Measurements from ENCODE around the gene FAM168A. TPM values are rescaled to one million over a fixed set of nuclear protein-coding genes. Genes with fewer than 3 reads are reported as not detected.

FAM168A gene
- total and polyA plus RNA-seq, 2 of the 8 experiments (the other 6 are each of a cell fraction or from before 2014, with no cell fraction given): 17.1 to 21.6 TPM

DNA sequence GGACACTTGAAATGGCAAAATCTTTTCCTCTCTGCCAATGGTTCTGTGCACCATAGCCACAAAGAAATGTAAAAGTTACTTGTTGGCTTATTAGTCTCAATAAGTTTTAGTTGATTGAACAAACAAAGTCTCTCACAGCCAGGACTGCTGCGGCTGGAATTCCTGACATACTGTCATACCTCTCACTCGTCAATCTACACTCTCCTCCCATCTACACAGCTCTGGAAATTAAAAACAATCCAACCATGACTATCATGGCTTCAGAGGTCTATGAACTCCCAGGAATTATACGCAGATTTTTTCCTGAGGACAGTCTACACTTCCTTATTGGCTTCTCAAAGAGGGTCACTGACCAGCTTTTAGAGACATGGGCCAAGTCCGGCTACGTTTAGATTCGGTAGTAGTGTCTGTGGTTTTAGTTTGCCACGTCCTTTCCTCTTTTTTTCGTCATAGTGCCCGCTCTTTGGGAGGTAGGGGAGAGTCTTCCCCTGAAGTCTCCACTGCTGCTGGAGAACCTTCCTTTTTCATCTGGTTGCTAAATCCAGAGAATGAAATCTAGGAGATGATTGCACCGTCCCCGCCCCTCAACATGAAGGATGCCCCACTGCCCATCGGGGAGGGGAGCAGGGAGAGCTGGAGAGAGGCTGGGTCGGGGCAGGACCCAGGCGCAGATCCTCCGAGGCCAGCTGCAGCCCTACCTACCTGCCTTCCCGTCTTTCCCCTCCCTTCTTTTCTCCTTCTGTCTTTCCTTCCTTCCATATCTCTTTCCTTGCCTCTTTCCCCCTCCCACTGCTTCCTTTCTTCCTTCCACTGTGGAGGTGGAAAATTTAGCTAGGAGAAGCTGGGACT is 47.4 kb upstream of the FAM168A start:
- Histone ChIP-seq H3K79me1 (ENCODE audit: low read depth, low read length) (no peaks in the 10 kb centered on the region), H2BK15ac (ENCODE audit: low read length) (peak overlapping the region; percentile 92; the same call in 1 of the 2 replicates), H4K5ac (ENCODE audit: insufficient read length, low read depth, low read length) (peak overlapping the region; percentile 68), H3K4ac (replicated peaks; ENCODE audit: insufficient read length, low read depth, low read length) (no peak overlapping the region), H3K36me3 (ENCODE audit: control insufficient read depth in 2 of 4, insufficient read depth in 4 of 4, low read length in 3 of 4) (no peaks in the 10 kb centered on the region), H2BK12ac (ENCODE audit: low read depth, low read length) (peak overlapping the region; percentile 56; the same call in 1 of the 2 replicates), H2BK5ac (ENCODE audit: low read depth, low read length) (peak overlapping the region; percentile 81; the same call in 1 of the 2 replicates), H2BK120ac (replicated peaks; ENCODE audit: low read depth, low read length) (no peak overlapping the region), H3K27me3 (replicated peaks in 1 of 4; ENCODE audit: control insufficient read depth in 3 of 4, extremely low read depth in 1 of 4, insufficient read depth in 3 of 4, low read length in 3 of 4) (peaks cover 0 to 4% (median 0%) of the 10 kb centered on the region in 4 experiments; a peak in 3 of 7 replicates), H3K14ac (ENCODE audit: insufficient read length) (no peak overlapping the region), H4K8ac (ENCODE audit: extremely low read depth, insufficient read depth, low read length) (peak overlapping the region; percentile 47; the same call in 1 of the 2 replicates), H4K91ac (replicated peaks; ENCODE audit: insufficient read length, low read length) (no peak overlapping the region), H3K4me1 (replicated peaks in 1 of 4; ENCODE audit: control insufficient read depth in 3 of 4, insufficient read depth in 4 of 4, low read length in 3 of 4) (peaks cover 3 to 17% (median 13%) of the 10 kb centered on the region in 4 experiments), H3K4me2 (ENCODE audit: insufficient read depth in 1 of 2, low read depth in 2 of 2, low read length in 2 of 2) (peak overlapping the region; percentile 96 to 97), H3K79me2 (ENCODE audit: control insufficient read depth in 1 of 2, insufficient read depth in 2 of 2, low read length in 2 of 2) (no peaks in the 10 kb centered on the region), H2AFZ (ENCODE audit: low read length) (peak overlapping the region; percentile 92), H3K9ac (replicated peaks in 1 of 4; ENCODE audit: extremely low read depth in 1 of 4, low read depth in 3 of 4, low read length in 3 of 4) (peak overlapping the region in 3 of 4 experiments; percentile 12 to 49 (median 16); a peak in 4 of 7 replicates), H3K4me3 (ENCODE audit: extremely low read depth in 1 of 4, insufficient read depth in 2 of 4, low read depth in 3 of 4, low read length in 4 of 4) (peak overlapping the region; percentile 55 to 70 (median 61)), H3K23me2 (ENCODE audit: low read depth, low read length) (peaks cover 16% of the 10 kb centered on the region), H3K56ac (replicated peaks; ENCODE audit: insufficient read length, low read depth, low read length) (no peak overlapping the region), H3K9me3 (ENCODE audit: insufficient read depth in 2 of 2, low read depth in 1 of 2, low read length in 1 of 2) (no peaks in the 10 kb centered on the region), H2AK5ac (ENCODE audit: low read depth, low read length) (no peak overlapping the region), H4K20me1 (replicated peaks in 1 of 2; ENCODE audit: control insufficient read depth in 1 of 2, insufficient read depth in 2 of 2, low read length in 2 of 2) (no peaks in the 10 kb centered on the region), H2BK20ac (ENCODE audit: low read length) (peak overlapping the region; percentile 2; the same call in 1 of the 2 replicates), H3K27ac (ENCODE audit: low read depth, low read length) (no peak overlapping the region), H3K18ac (ENCODE audit: extremely low read depth, low read length) (peak overlapping the region; percentile 84; the same call in 1 of the 2 replicates), H3K23ac (ENCODE audit: insufficient read length) (no peak overlapping the region)
- 21% methylated on average over 14 of the region's 16 CpGs; no CpG with 5 or more reads in 1 of the 2 experiments for WGBS, 2 experiments (ENCODE audit: extremely low coverage in 1 of 2, insufficient coverage in 1 of 2, insufficient read length in 1 of 2, insufficient replicate concordance in 2 of 2, low coverage in 1 of 2, low lambda C conversion rate in 2 of 2, missing lambda C conversion rate in 1 of 2)
- FAIRE-seq (no peak), DNase-seq (ENCODE audit: low read depth in 1 of 2, low spot score in 2 of 2) (peak in 1 of 2 experiments; percentile 59)
- CTCF ChIA-PET (ENCODE audit: partially characterized antibody): interaction anchor here (0.8 to 30.1 kb wide), 6 partner anchors 4 to 348 kb away, joined by 3 to 653 read pairs (median 10); partner anchors contain the start of gene PLEKHB1
- POLR2A ChIA-PET (ENCODE audit: partially characterized antibody): interaction anchor here (0.7 to 4.5 kb wide), 5 partner anchors 11 to 15 kb away, joined by 3 to 31 read pairs (median 5); no protein-coding TSS in a partner anchor
- no peak for TF ChIP-seq SUZ12 (IDR thresholded peaks at IDR 0.05; ENCODE audit: low read length)
- no peak for TF ChIP-seq POLR2AphosphoS5 (IDR thresholded peaks at IDR 0.05; ENCODE audit: low read depth, low read length)
- TF ChIP-seq, protein P1, sequence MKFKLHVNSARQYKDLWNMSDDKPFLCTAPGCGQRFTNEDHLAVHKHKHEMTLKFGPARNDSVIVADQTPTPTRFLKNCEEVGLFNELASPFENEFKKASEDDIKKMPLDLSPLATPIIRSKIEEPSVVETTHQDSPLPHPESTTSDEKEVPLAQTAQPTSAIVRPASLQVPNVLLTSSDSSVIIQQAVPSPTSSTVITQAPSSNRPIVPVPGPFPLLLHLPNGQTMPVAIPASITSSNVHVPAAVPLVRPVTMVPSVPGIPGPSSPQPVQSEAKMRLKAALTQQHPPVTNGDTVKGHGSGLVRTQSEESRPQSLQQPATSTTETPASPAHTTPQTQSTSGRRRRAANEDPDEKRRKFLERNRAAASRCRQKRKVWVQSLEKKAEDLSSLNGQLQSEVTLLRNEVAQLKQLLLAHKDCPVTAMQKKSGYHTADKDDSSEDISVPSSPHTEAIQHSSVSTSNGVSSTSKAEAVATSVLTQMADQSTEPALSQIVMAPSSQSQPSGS (IDR thresholded peaks at IDR 0.05; ENCODE audit: low read length): no peak
- peak; percentile 40; the same call in 1 of the 2 replicates for TF ChIP-seq SP1 (IDR thresholded peaks at IDR 0.05; ENCODE audit: low read depth, low read length)
- TF ChIP-seq, protein P2, sequence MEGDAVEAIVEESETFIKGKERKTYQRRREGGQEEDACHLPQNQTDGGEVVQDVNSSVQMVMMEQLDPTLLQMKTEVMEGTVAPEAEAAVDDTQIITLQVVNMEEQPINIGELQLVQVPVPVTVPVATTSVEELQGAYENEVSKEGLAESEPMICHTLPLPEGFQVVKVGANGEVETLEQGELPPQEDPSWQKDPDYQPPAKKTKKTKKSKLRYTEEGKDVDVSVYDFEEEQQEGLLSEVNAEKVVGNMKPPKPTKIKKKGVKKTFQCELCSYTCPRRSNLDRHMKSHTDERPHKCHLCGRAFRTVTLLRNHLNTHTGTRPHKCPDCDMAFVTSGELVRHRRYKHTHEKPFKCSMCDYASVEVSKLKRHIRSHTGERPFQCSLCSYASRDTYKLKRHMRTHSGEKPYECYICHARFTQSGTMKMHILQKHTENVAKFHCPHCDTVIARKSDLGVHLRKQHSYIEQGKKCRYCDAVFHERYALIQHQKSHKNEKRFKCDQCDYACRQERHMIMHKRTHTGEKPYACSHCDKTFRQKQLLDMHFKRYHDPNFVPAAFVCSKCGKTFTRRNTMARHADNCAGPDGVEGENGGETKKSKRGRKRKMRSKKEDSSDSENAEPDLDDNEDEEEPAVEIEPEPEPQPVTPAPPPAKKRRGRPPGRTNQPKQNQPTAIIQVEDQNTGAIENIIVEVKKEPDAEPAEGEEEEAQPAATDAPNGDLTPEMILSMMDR (IDR thresholded peaks at IDR 0.05; ENCODE audit: control extremely low read depth in 1 of 3, insufficient read depth in 1 of 3, low read depth in 1 of 3, low read length in 3 of 3): no peak
- peak; percentile 35 for TF ChIP-seq CTBP2 (IDR thresholded peaks at IDR 0.05; ENCODE audit: borderline replicate concordance, insufficient read depth, insufficient read length, low read length)

Measured in H1 (cell line).